ENCODE data around the gene EXTL2. TPM values are rescaled to one million over a fixed set of nuclear protein-coding genes. Genes with fewer than 3 reads are reported as not detected.
A peak's percentile ranks its signal among the peaks of the same experiment; 100 is the strongest.

Gene EXTL2
- total and polyA plus RNA-seq, 2 donors (not counting 3 experiments of a cell fraction or from before 2014, with no cell fraction given) = 19.4 to 30.7 TPM

DNA sequence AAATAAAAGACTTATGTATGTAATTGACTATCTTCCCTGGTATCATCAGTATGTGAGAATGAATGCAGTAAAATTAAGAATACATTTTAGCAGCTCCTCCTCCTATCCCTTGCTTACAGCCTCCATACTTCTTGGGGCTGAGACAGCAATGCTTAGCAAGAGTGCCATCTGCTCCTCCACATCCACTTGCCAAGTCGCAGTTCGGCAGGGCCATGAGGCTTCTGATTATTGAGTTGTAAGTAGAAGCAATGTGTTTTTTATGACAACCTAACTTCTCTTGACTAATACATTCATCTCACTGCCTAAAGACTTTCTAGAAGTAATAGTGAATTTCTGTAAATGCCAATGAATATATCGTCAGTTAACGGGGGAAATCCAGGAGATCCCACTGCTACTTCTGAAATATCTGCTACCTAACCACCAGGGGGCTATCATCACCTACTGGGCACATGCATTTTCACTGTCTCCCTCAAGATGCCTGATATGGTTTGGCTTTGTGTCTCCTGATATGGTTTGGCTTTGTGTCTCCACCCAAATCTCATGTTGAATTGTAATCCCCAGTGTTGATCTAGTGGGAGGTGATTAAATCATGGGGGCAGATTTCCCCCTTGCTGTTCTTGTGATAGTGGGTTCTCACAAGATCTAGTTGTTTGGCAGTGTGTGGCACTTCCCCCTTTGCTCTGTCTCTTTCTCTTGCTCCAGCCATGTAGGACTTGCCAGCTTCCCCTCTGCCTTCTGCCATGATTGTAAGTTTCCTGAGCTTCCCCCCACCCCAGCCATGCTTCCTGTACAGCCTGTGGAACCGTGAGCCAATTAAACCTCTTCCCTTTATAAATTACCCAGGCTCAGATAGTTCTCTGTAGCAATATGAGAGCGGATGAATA, 59.6 kb downstream of the EXTL2 start:
- intact Hi-C loops (cut with micrococcal nuclease) (loop anchor here (5.0 kb wide), 1 partner anchor 128 kb away; no protein-coding TSS in a partner anchor), dilution Hi-C loops (cut with MboI; ENCODE audit: extremely low pct_ligation_motif_present, low sequenced_read_pairs) (no loop called here)
- Histone ChIP-seq H3K9me1 (replicated peaks; ENCODE audit: control insufficient read depth, extremely low read depth, insufficient read depth, low read length) (no peaks in the 10 kb centered on the region), H3K4me3 (replicated peaks in 1 of 3; ENCODE audit: insufficient read depth in 1 of 3, low read depth in 1 of 3, low read length in 3 of 3) (no peak overlapping the region), H3K27ac (ENCODE audit: insufficient read depth, low read depth, low read length) (peak overlapping the region; percentile 95), H4K20me1 (replicated peaks; ENCODE audit: control insufficient read depth, extremely low read depth, insufficient read depth, low read length) (no peaks in the 10 kb centered on the region), H3K36me3 (ENCODE audit: control insufficient read depth in 2 of 2, extremely low read depth in 1 of 2, insufficient read depth in 2 of 2, low read length in 2 of 2) (no peaks in the 10 kb centered on the region), H3K9me3 (replicated peaks; ENCODE audit: control insufficient read depth, insufficient read depth, low read length) (no peaks in the 10 kb centered on the region), H3K79me2 (ENCODE audit: control insufficient read depth, insufficient read depth, low read length) (no peaks in the 10 kb centered on the region), H3K9ac (replicated peaks; ENCODE audit: extremely low read depth, insufficient read depth, low read length) (peak overlapping the region; percentile 79), H3K27me3 (ENCODE audit: control insufficient read depth in 2 of 2, insufficient read depth in 2 of 2, low read length in 2 of 2) (no peaks in the 10 kb centered on the region), H3K4me1 (ENCODE audit: control insufficient read depth, extremely low read depth, insufficient read depth, low read length) (peaks cover 22% of the 10 kb centered on the region), H3K4me2 (ENCODE audit: insufficient read depth, low read length) (peak overlapping the region; percentile 97), H2AFZ (ENCODE audit: low read depth, low read length) (peak overlapping the region; percentile 63)
- no peak for FAIRE-seq
- ChIA-PET CTCF (interaction anchor here (0.8 to 1.9 kb wide), 5 partner anchors 12 to 371 kb away, joined by 3 to 7 read pairs (median 3); no protein-coding TSS in a partner anchor), POLR2A (no interaction called here)
- BruUV-seq (replicated peaks) = no TSS peak
- no peak for TF ChIP-seq EZH2 (IDR thresholded peaks at IDR 0.05; ENCODE audit: borderline replicate concordance, low read depth, low read length, severe bottlenecking)
- TF ChIP-seq GATA2 (IDR thresholded peaks at IDR 0.05; ENCODE audit: insufficient read depth, insufficient read length, low read depth, low read length) = no peak
- TF ChIP-seq, protein P1, sequence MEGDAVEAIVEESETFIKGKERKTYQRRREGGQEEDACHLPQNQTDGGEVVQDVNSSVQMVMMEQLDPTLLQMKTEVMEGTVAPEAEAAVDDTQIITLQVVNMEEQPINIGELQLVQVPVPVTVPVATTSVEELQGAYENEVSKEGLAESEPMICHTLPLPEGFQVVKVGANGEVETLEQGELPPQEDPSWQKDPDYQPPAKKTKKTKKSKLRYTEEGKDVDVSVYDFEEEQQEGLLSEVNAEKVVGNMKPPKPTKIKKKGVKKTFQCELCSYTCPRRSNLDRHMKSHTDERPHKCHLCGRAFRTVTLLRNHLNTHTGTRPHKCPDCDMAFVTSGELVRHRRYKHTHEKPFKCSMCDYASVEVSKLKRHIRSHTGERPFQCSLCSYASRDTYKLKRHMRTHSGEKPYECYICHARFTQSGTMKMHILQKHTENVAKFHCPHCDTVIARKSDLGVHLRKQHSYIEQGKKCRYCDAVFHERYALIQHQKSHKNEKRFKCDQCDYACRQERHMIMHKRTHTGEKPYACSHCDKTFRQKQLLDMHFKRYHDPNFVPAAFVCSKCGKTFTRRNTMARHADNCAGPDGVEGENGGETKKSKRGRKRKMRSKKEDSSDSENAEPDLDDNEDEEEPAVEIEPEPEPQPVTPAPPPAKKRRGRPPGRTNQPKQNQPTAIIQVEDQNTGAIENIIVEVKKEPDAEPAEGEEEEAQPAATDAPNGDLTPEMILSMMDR (IDR thresholded peaks at IDR 0.05; ENCODE audit: extremely low read depth in 1 of 2, insufficient read depth in 1 of 2, low read depth in 1 of 2, low read length in 2 of 2) = peak in 1 of 2 donors; percentile 13
- TF ChIP-seq POLR2AphosphoS5 (IDR thresholded peaks at IDR 0.05; ENCODE audit: insufficient read depth, low read depth, low read length) = no peak
- TF ChIP-seq, protein P2, sequence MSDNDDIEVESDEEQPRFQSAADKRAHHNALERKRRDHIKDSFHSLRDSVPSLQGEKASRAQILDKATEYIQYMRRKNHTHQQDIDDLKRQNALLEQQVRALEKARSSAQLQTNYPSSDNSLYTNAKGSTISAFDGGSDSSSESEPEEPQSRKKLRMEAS (IDR thresholded peaks at IDR 0.05; ENCODE audit: insufficient read depth, insufficient read length) = no peak
- TF ChIP-seq MYC (IDR thresholded peaks at IDR 0.05; ENCODE audit: low read depth, low read length) = no peak
- DNase-seq (ENCODE audit: low read depth, low spot score) = peak; percentile 26

Measured in endothelial cell of umbilical vein (primary cell).